ENCODE results near the gene RPS6KA5. TPM values are rescaled to one million over a fixed set of nuclear protein-coding genes. Genes with fewer than 3 reads are reported as not detected.
A peak's percentile ranks its signal among the peaks of the same experiment; 100 is the strongest.
"Not testable (repeated sequence)": the region's sequence is repeated elsewhere in the genome, so short reads cannot be mapped to it uniquely, and the experiment has no call there.

RPS6KA5 gene
- polyA plus RNA-seq, 4 donors: 7.4 to 8.9 (median 7.8) TPM

DNA sequence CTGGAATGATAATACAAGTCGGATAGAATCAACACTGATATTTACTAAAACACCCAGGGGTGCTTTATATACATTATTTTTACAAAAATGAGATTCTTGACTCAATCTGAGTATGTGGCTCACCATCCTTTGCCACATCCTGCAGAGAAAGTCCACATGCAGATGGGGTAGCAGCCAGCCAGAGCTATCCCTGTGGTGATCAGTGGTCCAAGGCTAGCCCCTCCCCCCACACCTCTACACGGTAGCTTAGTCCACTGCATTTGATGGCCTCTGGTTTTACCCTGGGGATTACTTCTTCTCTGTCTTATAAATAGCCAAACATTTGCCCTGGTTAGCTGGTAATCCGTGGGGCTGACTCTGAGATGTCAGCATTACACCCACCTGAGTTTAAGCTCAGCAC lies 216.1 kb downstream of the RPS6KA5 start:
- no peak for DNase-seq (ENCODE audit: low read depth in 4 of 4, low spot score in 3 of 4)

DNA sequence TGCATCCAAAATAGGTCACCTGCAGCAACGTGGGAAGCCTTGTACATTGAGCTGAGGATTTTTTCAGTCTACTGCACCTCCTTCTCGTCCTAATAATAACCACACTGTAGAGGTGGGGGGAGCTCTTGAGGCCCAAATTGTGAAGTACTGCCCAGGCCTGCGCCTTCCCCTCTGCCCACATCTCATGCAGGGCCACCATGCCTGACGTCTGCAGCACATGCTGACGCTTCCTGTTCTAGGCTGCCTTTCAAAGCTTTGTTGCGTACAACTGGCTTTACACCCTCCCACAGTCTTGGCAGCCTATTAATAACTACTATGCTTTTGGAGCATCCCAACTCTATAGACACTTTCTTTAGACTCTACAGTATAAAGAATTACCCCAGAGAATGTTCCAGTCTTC lies 217.7 kb downstream of the RPS6KA5 start:
- no peak for DNase-seq (ENCODE audit: low read depth in 4 of 4, low spot score in 3 of 4)

DNA sequence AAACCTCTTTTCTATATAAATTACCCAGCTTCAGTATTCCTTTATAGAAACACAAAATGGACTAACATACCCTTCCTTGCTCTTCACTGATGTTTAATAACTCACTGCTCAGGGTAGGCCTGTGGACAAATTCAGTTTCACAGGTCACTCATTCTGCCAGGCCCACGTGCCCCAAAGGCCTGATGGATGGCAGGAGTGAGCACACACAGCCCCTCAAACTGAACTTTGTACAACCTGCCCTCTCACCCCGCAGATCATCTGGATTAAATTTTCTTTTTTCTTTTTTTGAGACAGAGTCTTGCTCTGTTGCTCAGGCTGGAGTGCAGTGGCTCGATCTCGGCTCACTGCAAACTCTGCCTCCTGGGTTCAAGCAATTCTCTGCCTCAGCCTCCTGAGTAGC lies 219.8 kb downstream of the RPS6KA5 start:
- not testable (repeated sequence) for DNase-seq (ENCODE audit: low read depth in 4 of 4, low spot score in 3 of 4)

DNA sequence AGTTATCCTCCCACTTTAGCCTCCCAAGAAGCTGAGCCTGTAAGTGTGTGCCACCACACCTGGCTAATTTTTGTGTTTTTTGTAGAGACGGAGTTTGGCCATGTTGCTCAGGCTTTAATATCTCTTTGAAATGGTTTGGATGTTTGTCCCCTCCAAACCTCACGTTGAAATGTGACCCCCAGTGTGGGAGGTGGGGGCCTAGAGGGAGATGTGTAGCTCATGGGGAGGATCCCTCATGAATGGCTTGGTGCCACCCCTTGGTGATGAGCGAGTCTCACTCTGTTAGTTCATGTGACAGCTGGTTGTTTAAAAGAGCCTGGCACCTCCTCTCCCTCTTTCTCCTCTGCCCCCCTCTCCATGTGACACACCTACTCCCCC lies 220.6 kb downstream of the RPS6KA5 start:
- no peak for DNase-seq (ENCODE audit: low read depth in 4 of 4, low spot score in 3 of 4)

DNA sequence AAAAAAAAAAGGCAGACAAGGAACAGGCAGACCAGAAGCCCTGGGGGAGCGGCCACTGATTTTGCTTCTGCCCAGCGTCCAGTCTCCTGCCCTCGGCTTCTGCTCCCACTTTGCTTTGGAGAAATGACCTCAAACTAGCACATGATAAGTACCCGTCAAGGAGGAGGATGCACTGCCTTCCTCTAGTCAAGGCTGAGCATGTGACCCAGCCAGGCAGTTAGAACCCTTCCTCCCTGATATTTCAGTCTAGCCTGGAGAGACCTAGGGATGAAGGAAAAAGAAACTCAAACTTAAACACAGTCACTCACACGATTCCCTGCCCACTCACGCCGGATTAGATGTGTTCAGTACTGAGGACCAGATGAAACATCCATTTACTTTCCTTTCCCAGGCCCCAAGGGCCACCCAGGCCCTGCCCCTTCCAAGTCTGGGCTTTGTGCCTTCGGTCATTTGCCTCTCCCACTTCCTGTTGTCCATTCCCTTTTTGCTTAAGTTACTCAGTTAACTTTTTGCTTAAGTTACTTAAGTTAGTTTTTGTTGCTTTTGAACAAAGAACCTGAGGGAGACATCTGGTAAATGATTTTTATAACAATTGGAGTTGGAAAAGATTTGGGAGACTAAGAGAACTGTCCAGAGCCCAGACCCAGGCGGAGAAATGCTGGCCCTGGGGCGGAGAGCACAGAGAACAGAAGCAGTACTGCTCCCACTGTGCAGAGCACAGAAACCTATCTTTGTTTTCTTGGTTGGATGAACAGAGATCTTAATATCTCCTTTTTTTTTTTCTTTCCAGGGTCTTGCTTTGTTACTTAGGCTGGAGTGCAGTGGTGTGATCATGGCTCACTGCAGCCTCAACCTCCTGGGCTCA lies 221.2 kb downstream of the RPS6KA5 start:
- no peak for DNase-seq (ENCODE audit: low read depth in 4 of 4, low spot score in 3 of 4)

DNA sequence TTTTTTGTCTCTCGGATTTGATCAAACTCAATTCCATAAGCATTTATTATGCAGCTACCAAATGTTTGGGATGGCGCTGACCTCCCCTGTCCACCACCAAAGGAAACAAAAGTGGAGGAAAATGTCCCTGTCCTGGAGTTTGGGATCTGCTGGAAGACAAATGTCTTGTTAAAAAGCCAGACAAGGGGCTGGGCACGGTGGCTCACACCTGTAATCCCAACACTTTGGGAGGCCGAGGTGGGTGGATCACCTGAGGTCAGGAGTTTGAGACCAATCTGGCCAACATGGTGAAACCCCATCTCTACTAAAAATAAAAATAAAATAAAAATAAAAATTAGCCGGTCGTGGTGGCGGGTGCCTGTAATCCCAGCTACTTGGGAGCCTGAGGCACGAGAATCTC lies 221.9 kb downstream of the RPS6KA5 start:
- not testable (repeated sequence) for DNase-seq (ENCODE audit: low read depth in 4 of 4, low spot score in 3 of 4)

DNA sequence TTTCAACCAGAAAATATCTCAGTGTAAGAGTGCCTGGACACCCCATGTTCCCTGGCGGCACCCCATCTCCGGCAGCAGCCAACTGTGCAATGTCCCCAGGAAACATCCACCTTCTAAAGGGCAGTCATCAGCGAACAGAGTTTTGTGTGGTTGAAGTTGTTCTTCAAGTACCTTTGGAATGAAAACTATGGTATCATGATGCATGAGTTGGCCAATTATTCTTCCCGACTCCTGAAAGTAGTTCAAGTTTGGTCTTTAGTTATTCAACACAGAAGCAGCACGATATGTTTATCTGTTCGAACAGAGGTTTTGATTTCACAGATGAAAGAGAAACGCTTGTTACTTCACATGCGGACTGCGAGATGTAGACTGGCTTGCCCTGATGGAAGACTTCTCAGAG lies 223.1 kb downstream of the RPS6KA5 start:
- no peak for DNase-seq (ENCODE audit: low read depth in 4 of 4, low spot score in 3 of 4)

DNA sequence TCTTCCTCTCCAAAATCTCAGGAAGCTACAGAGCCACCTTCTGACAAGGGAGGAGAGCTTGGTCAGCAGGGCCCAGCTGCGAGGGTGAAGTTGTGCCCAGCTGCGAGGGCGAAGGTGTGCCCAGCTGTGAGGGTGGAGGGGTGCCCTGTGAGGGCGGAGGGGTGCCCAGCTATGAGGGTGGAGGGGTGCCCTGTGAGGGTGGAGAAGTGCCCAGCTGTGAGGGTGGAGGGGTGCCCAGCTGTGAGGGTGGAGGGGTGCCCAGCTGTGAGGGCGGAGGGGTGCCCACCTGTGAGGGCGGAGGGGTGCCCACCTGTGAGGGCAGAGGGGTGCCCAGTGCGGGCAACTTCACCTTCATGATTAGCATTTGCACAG lies 223.8 kb downstream of the RPS6KA5 start:
- DNase-seq (ENCODE audit: low read depth in 4 of 4, low spot score in 3 of 4): no peak

DNA sequence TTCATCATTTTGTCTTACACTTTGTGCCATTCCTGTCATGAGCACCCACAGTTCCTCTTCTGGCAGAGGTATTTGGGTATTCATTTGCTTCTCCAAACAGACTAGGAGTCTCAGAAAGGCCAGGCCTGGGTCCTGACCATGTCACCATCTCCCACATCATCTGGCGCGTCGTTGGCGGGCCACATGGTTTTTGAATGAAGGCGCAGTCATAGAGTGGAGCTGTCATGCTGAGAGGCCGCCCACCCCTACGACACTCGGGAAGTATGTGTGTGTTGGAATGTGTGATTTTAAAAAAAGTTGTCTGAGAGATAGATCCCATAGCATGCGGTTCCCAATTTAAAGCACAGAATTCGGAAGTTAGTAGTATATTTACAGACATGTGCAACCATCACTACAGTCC lies 228.6 kb downstream of the RPS6KA5 start:
- no peak for DNase-seq (ENCODE audit: low read depth in 4 of 4, low spot score in 3 of 4)

DNA sequence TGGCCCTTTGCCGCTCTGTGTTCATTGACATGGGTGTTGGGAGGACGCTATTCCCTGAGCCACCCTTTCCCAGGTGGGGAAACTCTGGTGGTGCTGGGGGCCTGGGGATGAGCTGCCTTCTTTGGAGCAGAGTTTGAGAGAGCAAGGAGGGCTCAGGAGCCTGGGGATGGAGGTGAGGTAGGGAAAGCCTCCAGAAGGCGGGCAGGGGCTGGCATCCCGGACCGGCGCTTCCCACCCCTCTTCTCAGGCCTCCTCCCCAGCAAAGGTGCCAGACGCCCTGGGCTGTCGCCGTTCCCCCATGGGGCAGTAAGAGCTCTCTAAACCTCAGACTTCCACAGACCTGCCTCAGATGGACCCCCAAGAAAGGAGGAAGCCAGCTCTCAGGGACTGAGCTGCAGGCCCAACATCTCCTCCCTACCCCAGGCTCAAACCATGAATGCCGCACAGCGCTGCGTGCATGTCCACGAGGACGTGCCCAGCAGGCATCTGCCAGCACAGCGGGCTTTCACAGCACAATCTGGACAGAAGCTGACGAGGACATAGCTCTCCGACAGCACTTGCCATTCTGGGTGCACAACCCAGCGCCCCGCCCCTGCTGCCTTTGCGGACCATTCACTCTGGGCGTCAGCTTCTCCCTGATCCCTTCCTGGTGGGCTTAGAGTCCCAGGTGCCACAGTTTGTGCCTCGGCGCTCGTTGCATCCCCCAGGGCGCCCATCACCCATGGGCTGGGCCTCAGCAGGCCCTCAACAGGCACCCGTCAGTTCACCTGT lies 229.3 kb downstream of the RPS6KA5 start:
- DNase-seq (ENCODE audit: low read depth in 4 of 4, low spot score in 3 of 4): no peak

DNA sequence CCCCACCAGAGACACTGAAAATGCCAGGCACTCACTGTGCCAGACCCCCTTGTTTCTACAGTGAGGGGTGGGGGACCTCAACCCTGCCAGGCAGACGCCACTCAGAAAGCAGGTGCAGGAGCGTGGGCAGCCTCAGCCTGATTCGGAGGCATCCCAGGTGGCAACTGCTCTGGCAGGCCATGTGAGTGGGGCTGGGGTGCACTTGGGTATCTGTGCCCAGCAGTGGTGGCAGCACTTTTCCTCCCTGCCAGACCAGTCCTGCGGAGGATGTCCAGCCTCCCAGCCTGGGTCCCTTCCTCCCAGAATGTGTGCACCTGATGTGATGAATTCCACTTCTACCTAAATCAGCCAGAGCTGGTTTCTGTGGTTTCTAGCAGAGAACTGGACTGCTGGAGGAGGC lies 230.8 kb downstream of the RPS6KA5 start:
- no peak for DNase-seq (ENCODE audit: low read depth in 4 of 4, low spot score in 3 of 4)

DNA sequence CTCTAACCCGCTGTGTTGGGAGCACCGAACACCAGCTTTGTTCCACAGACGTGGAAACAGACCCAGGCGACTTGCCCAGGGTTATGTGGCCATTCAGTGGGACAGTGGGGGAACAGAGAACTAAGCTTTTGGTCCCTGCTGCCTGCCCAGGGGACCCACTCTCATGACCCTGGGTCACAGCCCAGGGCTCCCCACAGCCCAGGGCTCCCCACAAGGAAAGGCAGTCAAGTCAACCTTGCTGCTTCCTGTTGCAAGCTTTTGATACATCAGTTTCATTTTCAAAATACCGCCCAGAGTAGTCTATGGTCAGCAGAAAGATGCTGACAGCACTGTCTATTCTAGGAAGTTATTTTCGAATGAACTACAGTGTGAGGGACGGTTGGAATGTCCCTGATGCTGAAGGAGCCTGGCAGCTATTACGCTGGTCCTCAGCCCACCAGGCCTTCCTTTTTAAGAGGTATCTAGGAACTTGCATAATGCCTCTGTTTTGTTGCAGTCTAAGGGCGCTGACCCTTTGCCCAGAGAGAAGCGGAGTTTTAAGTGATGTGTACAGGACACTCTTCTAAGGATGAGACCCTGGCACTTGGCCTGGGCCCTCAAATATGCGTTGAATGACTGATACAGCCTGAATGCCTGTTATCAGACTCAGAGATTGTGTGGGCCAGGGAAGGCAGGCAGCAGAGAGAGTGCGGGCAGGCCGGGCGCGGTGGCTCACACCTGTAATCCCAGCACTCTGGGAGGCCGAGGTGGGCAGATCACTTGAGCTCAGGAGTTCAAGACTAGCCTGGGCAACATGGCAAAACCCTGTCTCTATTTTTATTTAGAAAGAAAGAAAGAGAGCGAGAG lies 231.6 kb downstream of the RPS6KA5 start:
- no peak for DNase-seq (ENCODE audit: low read depth in 4 of 4, low spot score in 3 of 4)

DNA sequence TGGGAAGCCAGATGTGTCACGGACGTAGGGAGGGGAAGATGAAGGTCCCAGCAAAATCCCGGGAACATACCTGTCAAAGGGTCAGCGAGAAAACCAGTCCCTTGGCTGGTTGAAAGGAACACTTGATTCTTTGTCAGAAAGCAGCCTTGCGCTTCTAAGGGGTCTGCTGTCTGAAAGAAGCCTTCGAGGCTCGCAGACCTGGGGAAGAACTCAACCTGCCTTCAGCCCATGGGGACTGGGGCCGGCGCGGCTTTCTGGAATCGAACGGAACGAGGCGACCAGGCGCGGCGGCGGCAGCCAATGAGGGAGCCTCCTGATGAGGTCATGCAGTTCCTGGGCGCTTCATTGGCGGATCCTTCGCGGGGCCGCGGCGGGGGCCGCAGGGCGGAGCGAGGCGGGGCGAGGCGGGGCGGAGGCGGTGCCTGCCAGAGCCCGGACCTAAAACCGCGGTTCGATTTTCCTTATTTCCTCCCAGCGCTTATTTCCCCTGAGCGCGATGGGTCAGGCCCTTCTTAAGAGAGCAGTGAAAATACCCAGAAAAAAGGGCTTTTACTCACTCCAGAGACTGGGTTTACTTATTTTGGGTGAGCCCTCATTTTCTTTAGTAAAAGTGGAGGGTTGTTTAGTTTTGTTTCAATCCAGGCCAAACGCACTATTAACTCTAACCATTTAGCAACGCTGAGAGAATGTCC lies 232.4 kb downstream of the RPS6KA5 start:
- peak; percentile 70 to 87 (median 74) for DNase-seq (ENCODE audit: low read depth in 4 of 4, low spot score in 3 of 4)

DNA sequence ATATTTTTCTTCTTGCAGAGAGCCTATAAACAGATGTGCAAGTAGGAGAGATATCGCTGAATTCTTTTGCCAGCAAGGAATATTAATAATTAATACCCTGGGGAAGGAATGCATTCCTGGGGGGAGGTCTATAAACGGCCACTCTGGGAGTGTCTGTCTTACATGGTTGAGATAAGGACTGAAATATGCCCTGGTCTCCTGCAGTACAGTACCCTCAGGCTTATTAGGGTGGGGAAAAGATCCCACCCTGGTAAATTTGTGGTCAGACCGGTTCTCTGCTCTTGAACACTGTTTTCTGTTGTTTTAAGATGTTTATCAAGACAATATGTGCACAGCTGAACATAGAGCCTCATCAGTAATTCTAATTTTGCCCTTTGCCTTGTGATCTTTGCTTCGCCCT lies 236.9 kb downstream of the RPS6KA5 start:
- not testable (repeated sequence) for DNase-seq (ENCODE audit: low read depth in 4 of 4, low spot score in 3 of 4)

DNA sequence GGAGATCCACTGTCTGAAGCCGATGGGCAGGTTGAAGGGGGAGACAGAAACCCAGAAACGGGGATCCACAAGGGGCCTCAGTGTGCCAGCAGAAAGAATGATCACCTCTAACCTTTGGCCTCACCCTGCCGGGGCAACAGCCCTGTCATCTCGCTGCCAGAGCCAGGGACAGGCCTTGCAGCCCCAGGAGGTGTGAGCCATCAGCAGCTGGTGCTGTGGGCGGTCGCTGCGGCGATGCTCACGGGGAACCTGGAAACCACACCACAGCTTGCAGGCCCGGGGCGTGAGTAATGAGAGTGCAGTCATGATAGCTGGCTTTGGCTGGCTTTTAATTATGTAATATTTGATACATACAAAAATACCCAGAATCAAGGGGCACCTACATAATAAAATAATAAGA lies 239.5 kb downstream of the RPS6KA5 start:
- DNase-seq (ENCODE audit: low read depth in 4 of 4, low spot score in 3 of 4): no peak

DNA sequence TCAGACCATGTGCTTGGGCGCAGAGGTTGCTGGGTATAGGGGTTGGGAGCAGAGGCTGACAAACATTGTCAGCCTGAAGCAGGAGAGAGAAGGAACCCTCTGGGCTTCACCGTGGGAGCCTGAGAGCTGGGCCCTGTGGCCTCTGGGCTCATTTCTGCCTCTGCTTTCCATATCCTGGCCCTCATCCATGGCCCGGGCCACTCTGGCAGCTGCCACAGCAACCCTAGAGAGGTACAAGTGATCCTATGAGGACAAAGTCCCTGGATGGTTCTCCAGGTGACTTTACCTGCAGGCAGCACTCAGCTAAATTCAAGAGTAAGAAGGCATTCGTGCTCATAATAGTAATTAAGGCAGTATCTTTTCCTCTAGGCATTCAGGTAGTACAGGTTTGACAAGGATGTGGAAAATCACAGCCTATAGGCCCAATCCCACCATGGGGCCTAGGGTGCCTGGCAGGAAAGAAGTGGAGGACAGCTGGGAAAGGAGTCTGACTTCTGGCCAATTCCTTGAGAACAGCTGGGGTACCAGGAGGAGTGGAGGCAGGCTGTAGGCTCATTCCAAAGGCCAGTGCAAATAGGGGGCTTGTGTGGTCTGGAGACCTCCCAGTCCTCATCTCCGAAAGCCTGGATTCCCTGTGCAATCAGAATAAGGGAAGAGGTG lies 240.6 kb downstream of the RPS6KA5 start:
- DNase-seq (ENCODE audit: low read depth in 4 of 4, low spot score in 3 of 4): no peak

DNA sequence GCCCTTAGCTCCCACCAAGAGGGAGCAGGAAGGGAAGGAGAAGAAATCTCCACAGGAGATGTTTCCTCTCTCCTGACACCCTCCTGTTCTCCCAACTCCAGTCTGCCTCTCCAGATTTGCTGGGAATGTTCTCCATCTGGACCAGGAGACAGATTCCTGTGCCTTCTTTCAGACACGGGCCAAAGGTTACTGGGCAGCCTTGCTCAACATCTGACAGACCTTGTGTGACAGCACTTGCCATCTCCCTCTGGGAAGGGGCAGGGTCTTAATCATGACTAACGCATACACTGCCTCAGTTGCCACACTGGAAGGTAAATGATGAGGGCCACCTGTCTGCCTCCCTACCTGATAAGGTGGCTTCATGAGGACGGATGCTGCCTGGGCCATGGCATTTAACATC lies 241.7 kb downstream of the RPS6KA5 start:
- no peak for DNase-seq (ENCODE audit: low read depth in 4 of 4, low spot score in 3 of 4)

DNA sequence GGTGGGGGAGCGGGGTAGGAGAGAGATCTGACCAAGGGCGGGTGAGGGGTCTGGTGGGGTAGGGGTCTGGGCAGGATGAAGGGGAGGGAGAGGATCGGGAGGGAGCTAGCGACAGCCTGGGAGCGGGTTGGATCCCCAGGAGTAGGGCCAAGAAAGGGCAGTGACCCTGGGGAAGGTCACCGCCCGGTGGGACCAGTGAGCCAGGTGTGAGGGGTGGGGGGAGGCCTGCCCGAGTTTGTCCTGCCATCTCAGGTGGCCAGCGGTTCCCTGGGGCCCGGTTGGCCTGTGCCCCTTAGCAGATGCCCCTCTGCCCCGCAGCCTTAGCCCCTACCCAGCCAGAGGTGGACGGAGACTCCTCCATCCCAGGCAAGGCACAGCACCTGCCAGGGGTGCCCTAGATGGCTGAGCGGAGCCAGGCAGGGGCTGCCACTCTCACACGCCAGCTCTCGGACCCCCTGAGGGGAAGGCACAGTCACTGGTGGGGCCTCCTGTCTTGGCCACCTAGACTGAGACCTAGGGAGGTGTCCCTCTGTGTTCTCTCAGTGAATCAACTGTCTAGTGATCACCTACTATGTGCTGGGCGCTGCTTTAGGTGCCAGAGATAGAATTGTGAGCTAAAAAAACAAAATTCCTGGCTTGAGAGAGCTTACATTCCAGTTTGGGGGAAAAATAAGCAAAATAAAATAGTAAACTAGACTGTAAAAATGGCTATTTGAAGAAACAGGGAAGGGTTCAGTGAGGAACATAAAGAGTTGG lies 243.6 kb downstream of the RPS6KA5 start:
- DNase-seq (ENCODE audit: low read depth in 4 of 4, low spot score in 3 of 4): no peak

All from left renal pelvis (tissue), 4 donors.